K562 (cell line): ENCODE measurements around the gene SRPK2.

Experiments
- CTCF ChIP-seq, 3 experiments: IDR thresholded peaks in 2 of 3; conservative IDR thresholded peaks in 1 of 3; 2 replicates each; pipeline ENCODE4 v1.5.1; 2011 to 2012; ENCODE audit warnings: low read length in 3 of 3, mild to moderate bottlenecking in 3 of 3, control low read depth in 2 of 3, improper control_type of control experiment in 1 of 3, inconsistent platforms in 1 of 3, low read depth in 1 of 3, mixed read lengths in 1 of 3, moderate library complexity in 1 of 3; ENCODE audit not compliant: insufficient read depth in 2 of 3
- NFRKB ChIP-seq: fragments of 450-650 bp; IDR thresholded peaks from 2 replicates; pipeline ENCODE4 v1.6.1; 2016; ENCODE audit warnings: low read depth
- SFPQ ChIP-seq: fragments of 200-400 bp; formaldehyde crosslinking; IDR thresholded peaks from 2 replicates; pipeline ENCODE4 v1.6.1; 2017; ENCODE audit warnings: mild to moderate bottlenecking, low read depth, low read length, moderate library complexity
- ZNF280A ChIP-seq: fragments of 450-650 bp; IDR thresholded peaks from 2 replicates; pipeline ENCODE4 v1.6.1; 2018; ENCODE audit warnings: mild to moderate bottlenecking, low read depth; ENCODE audit not compliant: partially characterized antibody
- ZNF780A ChIP-seq: fragments of 250-450 bp; sonication (Bioruptor Pico); IDR thresholded peaks from 2 replicates; pipeline ENCODE4 v1.5.0; 2021; ENCODE audit warnings: mild to moderate bottlenecking

- TF ChIP-seq NFRKB (no peak), ZNF780A (CRISPR knock-in tag) (no peak), CTCF (IDR thresholded peaks at IDR 0.05 in 2 of 3, conservative IDR thresholded peaks at IDR 0.05 in 1 of 3; ENCODE audit: insufficient read depth in 2 of 3, low read depth in 1 of 3, low read length in 3 of 3) (no peak), ZNF280A (no peak), SFPQ (no peak)
Measured at GRCh38 chr7:105238198-105238765, 150.4 kb downstream of the SRPK2 start.
